D721Med (cell line): ENCODE measurements around the gene PGBD2.
"Not testable (repeated sequence)": the region's sequence is repeated elsewhere in the genome, so short reads cannot be mapped to it uniquely, and the experiment has no call there.

Experiments
- DNase-seq: peaks from one replicate; pipeline ENCODE4 v3.0.0; 2011; ENCODE audit warnings: low spot score; ENCODE audit not compliant: insufficient read length
- FAIRE-seq: peaks from 2 replicates; lab custom pipeline; 2011; peaks lifted over from hg19 to GRCh38; lab: Jason Lieb, UNC

The PGBD2 gene

DNA sequence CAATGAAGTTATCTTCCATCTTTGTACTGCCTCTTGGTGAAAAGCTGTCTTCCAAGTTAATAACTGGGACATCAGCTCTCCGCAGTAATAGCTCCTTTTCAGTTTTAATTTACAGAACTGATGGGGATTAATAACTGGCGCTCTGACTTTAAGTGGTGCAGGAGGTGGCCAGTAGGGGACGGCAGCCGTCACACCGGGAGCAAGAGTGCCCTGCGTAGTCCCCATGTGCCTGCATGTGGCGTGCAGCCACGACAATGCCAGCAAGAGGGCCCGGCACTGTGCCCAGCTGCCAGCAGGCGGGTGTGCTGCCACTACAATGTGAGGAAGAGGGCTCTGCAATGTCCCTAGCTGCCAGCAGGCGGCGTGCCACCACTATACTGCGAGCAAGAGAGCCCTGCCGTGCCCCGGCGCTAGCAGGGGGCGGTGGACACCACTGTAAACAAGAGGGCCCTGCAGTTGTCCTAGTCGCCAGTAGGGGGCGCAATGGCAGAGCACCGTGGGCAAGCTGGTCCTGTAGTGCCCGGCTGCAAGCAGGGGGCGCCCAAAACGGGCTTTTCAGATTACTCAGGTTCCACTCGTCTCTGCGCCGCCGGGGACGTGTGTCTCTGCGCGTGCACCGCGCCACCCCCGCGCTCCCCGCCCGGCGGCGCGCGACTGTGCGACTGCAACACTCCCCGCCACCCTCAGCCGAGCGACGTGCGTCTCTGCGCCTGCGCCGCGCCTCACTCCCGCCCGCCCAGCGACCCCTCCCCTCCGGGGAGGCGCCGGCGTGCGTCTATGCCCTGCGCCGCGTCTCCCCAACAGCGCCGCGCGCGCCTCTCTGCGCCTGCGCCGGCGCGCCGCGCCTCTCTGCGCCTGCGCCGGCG lies 38.3 kb downstream of the PGBD2 start:
- not testable (repeated sequence) for FAIRE-seq, DNase-seq

DNA sequence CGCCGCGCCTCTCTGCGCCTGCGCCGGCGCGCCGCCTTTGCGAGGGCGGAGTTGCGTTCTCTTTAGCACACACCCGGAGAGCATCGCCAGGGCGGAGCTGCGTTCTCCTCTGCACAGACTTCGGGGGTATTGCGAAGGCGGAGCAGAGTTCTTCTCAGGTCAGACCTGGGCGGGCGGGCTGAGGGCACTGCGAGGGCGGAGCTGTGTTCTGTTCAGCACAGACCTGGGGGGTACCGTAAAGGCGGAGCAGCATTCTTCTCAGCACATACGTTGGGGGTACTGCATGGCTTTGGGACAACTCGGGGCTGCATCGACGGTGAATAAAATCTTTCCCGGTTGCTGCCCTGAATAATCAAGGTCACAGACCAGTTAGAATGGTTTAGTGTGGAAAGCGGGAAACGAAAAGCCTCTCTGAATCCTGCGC lies 39.0 kb downstream of the PGBD2 start:
- DNase-seq, FAIRE-seq: not testable (repeated sequence)

DNA sequence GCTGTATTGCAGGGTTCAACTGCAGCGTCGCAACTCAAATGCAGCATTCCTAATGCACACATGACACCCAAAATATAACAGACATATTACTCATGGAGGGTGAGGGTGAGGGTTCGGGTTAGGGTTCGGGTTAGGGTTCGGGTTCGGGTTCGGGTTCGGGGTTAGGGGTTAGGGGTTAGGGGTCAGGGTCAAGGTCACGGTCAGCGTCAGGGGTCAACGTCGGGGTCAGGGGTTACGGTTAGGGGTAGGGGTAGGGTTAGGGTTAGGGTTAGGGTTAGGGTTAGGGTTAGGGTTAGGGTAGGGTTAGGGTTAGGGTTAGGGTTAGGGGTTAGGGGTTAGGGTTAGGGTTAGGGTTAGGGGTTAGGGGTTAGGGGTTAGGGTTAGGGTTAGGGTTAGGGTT lies 39.4 kb downstream of the PGBD2 start:
- DNase-seq, FAIRE-seq: not testable (repeated sequence)

DNA sequence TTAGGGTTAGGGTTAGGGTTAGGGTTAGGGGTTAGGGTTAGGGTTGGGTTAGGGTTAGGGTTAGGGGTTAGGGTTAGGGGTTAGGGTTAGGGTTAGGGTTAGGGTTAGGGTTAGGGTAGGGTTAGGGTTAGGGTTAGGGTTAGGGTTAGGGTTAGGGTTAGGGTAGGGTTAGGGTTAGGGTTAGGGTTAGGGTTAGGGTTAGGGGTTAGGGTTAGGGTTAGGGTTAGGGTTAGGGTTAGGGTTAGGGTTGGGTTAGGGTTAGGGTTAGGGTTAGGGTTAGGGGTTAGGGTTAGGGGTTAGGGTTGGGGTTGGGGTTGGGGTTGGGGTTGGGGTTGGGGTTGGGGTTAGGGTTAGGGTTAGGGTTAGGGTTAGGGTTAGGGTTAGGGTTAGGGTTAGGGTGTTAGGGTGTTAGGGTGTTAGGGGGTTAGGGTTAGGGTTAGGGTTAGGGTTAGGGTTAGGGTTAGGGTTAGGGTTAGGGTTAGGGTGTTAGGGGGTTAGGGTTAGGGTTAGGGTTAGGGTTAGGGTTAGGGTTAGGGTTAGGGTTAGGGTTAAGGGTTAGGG lies 39.9 kb downstream of the PGBD2 start:
- not testable (repeated sequence) for DNase-seq, FAIRE-seq
